Activated CD4-positive, alpha-beta memory T cell treated with anti-CD3 and anti-CD28 coated beads for 36 hours (primary cell): ENCODE measurements around the gene IDH2. TPM values are rescaled to one million over a fixed set of nuclear protein-coding genes. Genes with fewer than 3 reads are reported as not detected.

Source experiments
- CTCF ChIA-PET: fragments of 350-600 bp; sonication (Branson Sonifier 250); formaldehyde crosslinking; loops from one replicate; lab custom pipeline; 2021; ENCODE audit warnings: antibody characterized with exemption, inconsistent platforms; lab: Charles Lee
- POLR2A ChIA-PET: fragments of 350-600 bp; sonication (Branson Sonifier 250); formaldehyde crosslinking; loops from one replicate; lab custom pipeline; 2021; ENCODE audit warnings: antibody characterized with exemption; lab: Charles Lee
- DNase-seq: peaks from one replicate; pipeline ENCODE4 v3.0.0-alpha.2; 2020
- H3K27ac Mint-ChIP-seq: one replicate; pipeline ENCODE4 v1.8.0; 2021; ENCODE audit warnings: mixed read lengths
- H3K27me3 Mint-ChIP-seq: one replicate; pipeline ENCODE4 v1.8.0; 2021; ENCODE audit warnings: mixed read lengths
- H3K36me3 Mint-ChIP-seq: one replicate; pipeline ENCODE4 v1.8.0; 2021; ENCODE audit warnings: mixed read lengths
- H3K4me1 Mint-ChIP-seq: one replicate; pipeline ENCODE4 v1.8.0; 2021; ENCODE audit warnings: low read depth, mixed read lengths
- H3K4me3 Mint-ChIP-seq: one replicate; pipeline ENCODE4 v1.8.0; 2021; ENCODE audit warnings: mild to moderate bottlenecking, mixed read lengths
- H3K9me3 Mint-ChIP-seq: one replicate; pipeline ENCODE4 v1.8.0; 2021; ENCODE audit warnings: mixed read lengths
- intact Hi-C: fragments of 100-400 bp; cut with micrococcal nuclease; formaldehyde crosslinking; loops from one replicate; pipeline ENCODE4 v1.15.1; 2023
- total RNA-seq, 2 experiments: library from RNA; stranded (reverse); gene quantifications; one replicate each; pipeline ENCODE4 v1.2.3, GENCODE V29; 2021

IDH2 gene
- total RNA-seq, 2 experiments from 2014 or later = 170 to 175 TPM

GRCh38 chr15:90059208-90059985 lies 42.9 kb downstream of the IDH2 start:
- Mint-ChIP-seq H3K27ac (peak overlapping the region; percentile 97), H3K27me3 (no peaks in the 10 kb centered on the region), H3K9me3 (no peaks in the 10 kb centered on the region), H3K4me1 (peaks cover 58% of the 10 kb centered on the region), H3K36me3 (no peaks in the 10 kb centered on the region), H3K4me3 (peak overlapping the region; percentile 52)
- CTCF ChIA-PET = interaction anchor here (0.7 to 4.2 kb wide), 4 partner anchors 12 to 166 kb away, joined by 3 to 17 read pairs (median 4); partner anchors contain the start of gene AP3S2
- DNase-seq = peak; percentile 92
- POLR2A ChIA-PET = interaction anchor here (0.8 to 1.5 kb wide), 6 partner anchors 28 to 166 kb away, joined by 4 to 11 read pairs (median 4); partner anchors contain the start of genes AP3S2 and ZNF710
- intact Hi-C loops = loop anchor here (1.0 to 2.0 kb wide), 5 partner anchors 21 to 166 kb away; partner anchors contain the start of gene AP3S2

- peak overlapping the region; percentile 97 for H3K27ac Mint-ChIP-seq
- no peak for DNase-seq
- ChIA-PET POLR2A (interaction anchor here (0.8 to 1.5 kb wide), 4 partner anchors 54 to 165 kb away, joined by 4 to 11 read pairs (median 6); partner anchors contain the start of genes AP3S2 and ZNF710), CTCF (interaction anchor here (1.0 to 4.2 kb wide), 3 partner anchors 12 to 165 kb away, joined by 4 to 17 read pairs (median 4); partner anchors contain the start of gene AP3S2)
- H3K27me3 Mint-ChIP-seq = no peaks in the 10 kb centered on the region
- peak overlapping the region; percentile 41 for H3K4me3 Mint-ChIP-seq
- no peaks in the 10 kb centered on the region for H3K9me3 Mint-ChIP-seq
- intact Hi-C loops = loop anchor here (1.0 to 2.0 kb wide), 5 partner anchors 20 to 165 kb away; partner anchors contain the start of gene AP3S2
- peaks cover 60% of the 10 kb centered on the region for H3K4me1 Mint-ChIP-seq
- no peaks in the 10 kb centered on the region for H3K36me3 Mint-ChIP-seq
These were observed 43.5 kb downstream of the IDH2 start for GRCh38 chr15:90058775-90059174.

GRCh38 chr15:90058308-90058707 lies 44.0 kb downstream of the IDH2 start:
- Mint-ChIP-seq H3K9me3 (no peaks in the 10 kb centered on the region), H3K27ac (peak overlapping the region; percentile 97), H3K36me3 (no peaks in the 10 kb centered on the region), H3K4me1 (peaks cover 57% of the 10 kb centered on the region), H3K27me3 (no peaks in the 10 kb centered on the region), H3K4me3 (no peak overlapping the region)
- ChIA-PET CTCF (interaction anchor here (4.2 kb wide), 1 partner anchor 13 kb away, joined by 17 read pairs; no protein-coding TSS in a partner anchor), POLR2A (no interaction called here)
- intact Hi-C loops = loop anchor here (2.0 kb wide), 1 partner anchor 54 kb away; no protein-coding TSS in a partner anchor
- peak; percentile 41 for DNase-seq

- H3K9me3 Mint-ChIP-seq = no peaks in the 10 kb centered on the region
- CTCF ChIA-PET = interaction anchor here (4.2 kb wide), 1 partner anchor 14 kb away, joined by 17 read pairs; no protein-coding TSS in a partner anchor
- H3K4me1 Mint-ChIP-seq = peaks cover 42% of the 10 kb centered on the region
- H3K27ac Mint-ChIP-seq = no peak overlapping the region
- no peak overlapping the region for H3K4me3 Mint-ChIP-seq
- H3K36me3 Mint-ChIP-seq = no peaks in the 10 kb centered on the region
- no peaks in the 10 kb centered on the region for H3K27me3 Mint-ChIP-seq
- no peak for DNase-seq
- POLR2A ChIA-PET = no interaction called here
- intact Hi-C loops = no loop called here
These were observed 45.7 kb downstream of the IDH2 start for GRCh38 chr15:90056529-90056928.

- H3K36me3 Mint-ChIP-seq = no peaks in the 10 kb centered on the region
- DNase-seq = no peak
- POLR2A ChIA-PET = interaction anchor here (1.2 kb wide), 1 partner anchor 21 kb away, joined by 3 read pairs; no protein-coding TSS in a partner anchor
- intact Hi-C loops = no loop called here
- H3K4me1 Mint-ChIP-seq = peaks cover 34% of the 10 kb centered on the region
- H3K27ac Mint-ChIP-seq = no peak overlapping the region
- H3K4me3 Mint-ChIP-seq = no peak overlapping the region
- H3K9me3 Mint-ChIP-seq = no peaks in the 10 kb centered on the region
- H3K27me3 Mint-ChIP-seq = no peaks in the 10 kb centered on the region
- CTCF ChIA-PET = interaction anchor here (0.7 kb wide), 1 partner anchor 240 kb away, joined by 3 read pairs; no protein-coding TSS in a partner anchor
These were observed 47.1 kb downstream of the IDH2 start for GRCh38 chr15:90055182-90055581.

GRCh38 chr15:90054618-90055097 lies 47.6 kb downstream of the IDH2 start:
- H3K36me3 Mint-ChIP-seq = no peaks in the 10 kb centered on the region
- CTCF ChIA-PET = no interaction called here
- no peak overlapping the region for H3K4me3 Mint-ChIP-seq
- no peak for DNase-seq
- intact Hi-C loops = no loop called here
- no peaks in the 10 kb centered on the region for H3K27me3 Mint-ChIP-seq
- H3K4me1 Mint-ChIP-seq = peaks cover 29% of the 10 kb centered on the region
- no peak overlapping the region for H3K27ac Mint-ChIP-seq
- H3K9me3 Mint-ChIP-seq = no peaks in the 10 kb centered on the region
- POLR2A ChIA-PET = interaction anchor here (1.2 kb wide), 1 partner anchor 21 kb away, joined by 3 read pairs; no protein-coding TSS in a partner anchor

GRCh38 chr15:90053685-90054466 lies 48.4 kb downstream of the IDH2 start:
- CTCF ChIA-PET = interaction anchor here (1.2 kb wide), 1 partner anchor 156 kb away, joined by 3 read pairs; no protein-coding TSS in a partner anchor
- H3K4me3 Mint-ChIP-seq = no peak overlapping the region
- POLR2A ChIA-PET = no interaction called here

GRCh38 chr15:90051874-90052273 lies 50.4 kb downstream of the IDH2 start:
- Mint-ChIP-seq H3K27me3 (no peaks in the 10 kb centered on the region), H3K9me3 (no peaks in the 10 kb centered on the region), H3K36me3 (no peaks in the 10 kb centered on the region), H3K27ac (no peak overlapping the region), H3K4me3 (no peak overlapping the region), H3K4me1 (peaks cover 6% of the 10 kb centered on the region)
- ChIA-PET CTCF (no interaction called here), POLR2A (no interaction called here)
- intact Hi-C loops = no loop called here
- DNase-seq = no peak

More at GRCh38 chr15:90053685-90054466, 48.4 kb downstream of the IDH2 start:
- intact Hi-C loops = no loop called here
- no peaks in the 10 kb centered on the region for H3K27me3 Mint-ChIP-seq
- H3K9me3 Mint-ChIP-seq = no peaks in the 10 kb centered on the region
- H3K4me1 Mint-ChIP-seq = peaks cover 21% of the 10 kb centered on the region
- DNase-seq = no peak
- H3K36me3 Mint-ChIP-seq = no peaks in the 10 kb centered on the region
- no peak overlapping the region for H3K27ac Mint-ChIP-seq

GRCh38 chr15:90049666-90050604 lies 52.3 kb downstream of the IDH2 start:
- Mint-ChIP-seq H3K9me3 (no peaks in the 10 kb centered on the region), H3K4me3 (no peak overlapping the region), H3K27ac (no peak overlapping the region), H3K36me3 (no peaks in the 10 kb centered on the region), H3K4me1 (peaks cover 11% of the 10 kb centered on the region), H3K27me3 (no peaks in the 10 kb centered on the region)
- intact Hi-C loops = no loop called here
- POLR2A ChIA-PET = no interaction called here
- CTCF ChIA-PET = interaction anchor here (0.8 to 1.2 kb wide), 2 partner anchors 12 to 18 kb away, joined by 3 read pairs; no protein-coding TSS in a partner anchor
- no peak for DNase-seq

- H3K36me3 Mint-ChIP-seq = no peaks in the 10 kb centered on the region
- peaks cover 11% of the 10 kb centered on the region for H3K4me1 Mint-ChIP-seq
- H3K27me3 Mint-ChIP-seq = no peaks in the 10 kb centered on the region
- H3K27ac Mint-ChIP-seq = no peak overlapping the region
- ChIA-PET CTCF (interaction anchor here (0.7 to 0.8 kb wide), 2 partner anchors 15 to 18 kb away, joined by 3 read pairs; no protein-coding TSS in a partner anchor), POLR2A (no interaction called here)
- no peak for DNase-seq
- H3K4me3 Mint-ChIP-seq = no peak overlapping the region
- intact Hi-C loops = no loop called here
- no peaks in the 10 kb centered on the region for H3K9me3 Mint-ChIP-seq
These were observed 53.2 kb downstream of the IDH2 start for GRCh38 chr15:90049030-90049429.
